Natural killer cell (primary cell): Measurements from ENCODE around the gene SNX18. TPM values are rescaled to one million over a fixed set of nuclear protein-coding genes. Genes with fewer than 3 reads are reported as not detected.

Source experiments
- ATAC-seq, 3 donors: fragments of 150-1000 bp in 2 of 3; fragments of 200-7000 bp in 1 of 3; cut with Tn5 transposase; 1 replicate in 1 of 3; 2 replicates in 2 of 3; pipeline ENCODE4 v1.10.0; 2021; ENCODE audit warnings: mild to moderate bottlenecking in 2 of 3, moderate library complexity in 2 of 3
- DNase-seq, 2 donors: peaks; one replicate each; pipeline versions ENCODE4 v3.0.0 to v3.0.0-alpha.2; 2013 to 2021; ENCODE audit warnings: mixed read lengths in 1 of 2
- H3K27ac ChIP-seq: one replicate; pipeline ENCODE4 v1.5.1; 2013; ENCODE audit warnings: mild to moderate bottlenecking, low read length
- H3K27me3 ChIP-seq: one replicate; pipeline ENCODE4 v1.6.1; 2013; ENCODE audit warnings: low read length; ENCODE audit not compliant: control insufficient read depth, insufficient read depth
- H3K36me3 ChIP-seq: one replicate; pipeline ENCODE4 v1.6.1; 2013; ENCODE audit warnings: low read length; ENCODE audit not compliant: control insufficient read depth, insufficient read depth
- H3K4me1 ChIP-seq: one replicate; pipeline ENCODE4 v1.6.1; 2013; ENCODE audit warnings: low read length; ENCODE audit not compliant: control insufficient read depth, insufficient read depth
- H3K4me3 ChIP-seq: one replicate; pipeline ENCODE4 v1.5.1; 2013; ENCODE audit warnings: low read length
- H3K9me3 ChIP-seq: one replicate; pipeline ENCODE4 v1.6.1; 2013; ENCODE audit warnings: low read length; ENCODE audit not compliant: control insufficient read depth, insufficient read depth
- H3K27ac Mint-ChIP-seq, 2 donors: one replicate each; pipeline ENCODE4 v1.8.0; 2022; ENCODE audit warnings: mild to moderate bottlenecking in 2 of 2, mixed read lengths in 2 of 2, moderate library complexity in 1 of 2
- H3K27me3 Mint-ChIP-seq, 2 donors: one replicate each; pipeline ENCODE4 v1.8.0; 2022; ENCODE audit warnings: low read depth in 2 of 2, mixed read lengths in 2 of 2
- H3K36me3 Mint-ChIP-seq: one replicate; pipeline ENCODE4 v1.8.0; 2022; ENCODE audit warnings: mixed read lengths
- H3K4me1 Mint-ChIP-seq, 2 donors: one replicate each; pipeline ENCODE4 v1.8.0; 2022; ENCODE audit warnings: mixed read lengths in 2 of 2
- H3K4me3 Mint-ChIP-seq: one replicate; pipeline ENCODE4 v1.8.0; 2022; ENCODE audit warnings: mild to moderate bottlenecking, moderate library complexity, mixed read lengths
- H3K9me3 Mint-ChIP-seq, 2 donors: one replicate each; pipeline ENCODE4 v1.8.0; 2022; ENCODE audit warnings: mixed read lengths in 2 of 2
- WGBS: methylation state at CpG from one replicate; pipeline ENCODE4 v1.1.7; 2013; ENCODE audit warnings: missing lambda C conversion rate; ENCODE audit not compliant: insufficient coverage; 5-methylcytosine and 5-hydroxymethylcytosine counted together
- intact Hi-C: fragments of 100-400 bp; cut with micrococcal nuclease; formaldehyde crosslinking; loops from one replicate; pipeline ENCODE4 v1.14.2; 2022
- total RNA-seq, 4 donors: library from RNA; stranded (reverse); fragments of 120-200 nt in 1 of 4; gene quantifications; one replicate each; pipeline versions ENCODE4 v1.2.3 to v1.2.4, GENCODE V29; 2013 to 2022
- TF ChIP-seq, protein P1 (sequence below): fragments of 200-600 bp; IDR thresholded peaks from one replicate; pipeline ENCODE4 v1.8.0; 2022; ENCODE audit warnings: antibody characterized with exemption

Gene SNX18
- total RNA-seq, 3 donors from 2014 or later (not counting 1 experiment from before 2014, with no cell fraction given) = 31.1 to 45.6 (median 40.8) TPM

DNA sequence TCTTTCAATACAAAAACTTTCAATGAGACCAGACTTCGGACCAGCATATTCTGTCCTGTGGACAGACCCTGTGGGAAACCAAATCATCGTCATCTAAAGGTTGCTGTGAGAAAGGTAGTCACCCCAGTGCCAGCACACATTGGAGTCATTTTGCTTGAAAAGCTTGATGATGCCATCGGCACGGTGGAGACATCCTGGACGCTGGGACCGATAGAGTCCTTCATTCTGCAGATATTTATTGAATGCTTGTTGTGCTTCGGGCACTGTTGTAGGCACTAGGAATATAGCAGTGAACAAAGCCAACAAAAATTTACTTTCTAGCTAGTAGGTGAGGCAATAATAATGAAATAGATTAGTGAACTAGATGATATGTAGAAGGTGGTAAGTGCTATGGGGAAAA, 34.9 kb downstream of the SNX18 start:
- H3K4me3 Mint-ChIP-seq = no peak overlapping the region
- TF ChIP-seq, protein P1, sequence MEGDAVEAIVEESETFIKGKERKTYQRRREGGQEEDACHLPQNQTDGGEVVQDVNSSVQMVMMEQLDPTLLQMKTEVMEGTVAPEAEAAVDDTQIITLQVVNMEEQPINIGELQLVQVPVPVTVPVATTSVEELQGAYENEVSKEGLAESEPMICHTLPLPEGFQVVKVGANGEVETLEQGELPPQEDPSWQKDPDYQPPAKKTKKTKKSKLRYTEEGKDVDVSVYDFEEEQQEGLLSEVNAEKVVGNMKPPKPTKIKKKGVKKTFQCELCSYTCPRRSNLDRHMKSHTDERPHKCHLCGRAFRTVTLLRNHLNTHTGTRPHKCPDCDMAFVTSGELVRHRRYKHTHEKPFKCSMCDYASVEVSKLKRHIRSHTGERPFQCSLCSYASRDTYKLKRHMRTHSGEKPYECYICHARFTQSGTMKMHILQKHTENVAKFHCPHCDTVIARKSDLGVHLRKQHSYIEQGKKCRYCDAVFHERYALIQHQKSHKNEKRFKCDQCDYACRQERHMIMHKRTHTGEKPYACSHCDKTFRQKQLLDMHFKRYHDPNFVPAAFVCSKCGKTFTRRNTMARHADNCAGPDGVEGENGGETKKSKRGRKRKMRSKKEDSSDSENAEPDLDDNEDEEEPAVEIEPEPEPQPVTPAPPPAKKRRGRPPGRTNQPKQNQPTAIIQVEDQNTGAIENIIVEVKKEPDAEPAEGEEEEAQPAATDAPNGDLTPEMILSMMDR = no peak
- peak overlapping the region in 1 of 2 donors; percentile 41 for H3K27ac Mint-ChIP-seq
- Histone ChIP-seq H3K4me1 (no peaks in the 10 kb centered on the region), H3K9me3 (no peaks in the 10 kb centered on the region), H3K4me3 (no peak overlapping the region), H3K36me3 (peaks cover 6% of the 10 kb centered on the region), H3K27ac (no peak overlapping the region), H3K27me3 (no peaks in the 10 kb centered on the region)
- H3K36me3 Mint-ChIP-seq = no peaks in the 10 kb centered on the region
- ATAC-seq (no peak), DNase-seq (no peak)
- peaks cover 24 to 30% of the 10 kb centered on the region in 2 donors for H3K4me1 Mint-ChIP-seq
- intact Hi-C loops = no loop called here
- no peaks in the 10 kb centered on the region for H3K27me3 Mint-ChIP-seq
- WGBS = 97% methylated on average over 7 of the region's 7 CpGs
- H3K9me3 Mint-ChIP-seq = no peaks in the 10 kb centered on the region

- no peak overlapping the region for H3K27ac Mint-ChIP-seq
- peaks cover 24 to 29% of the 10 kb centered on the region in 2 donors for H3K4me1 Mint-ChIP-seq
- no peaks in the 10 kb centered on the region for H3K36me3 Mint-ChIP-seq
- H3K9me3 Mint-ChIP-seq = no peaks in the 10 kb centered on the region
- H3K27ac ChIP-seq = no peak overlapping the region
- H3K4me1 ChIP-seq = no peaks in the 10 kb centered on the region
- no peak for DNase-seq
- peaks cover 3% of the 10 kb centered on the region for H3K36me3 ChIP-seq
- TF ChIP-seq, protein P1 = no peak
- WGBS = 94% methylated on average over 4 of the region's 4 CpGs
- no peak overlapping the region for H3K4me3 ChIP-seq
- H3K4me3 Mint-ChIP-seq = no peak overlapping the region
- intact Hi-C loops = no loop called here
- H3K27me3 Mint-ChIP-seq = no peaks in the 10 kb centered on the region
- no peaks in the 10 kb centered on the region for H3K9me3 ChIP-seq
- ATAC-seq = no peak
- H3K27me3 ChIP-seq = no peaks in the 10 kb centered on the region
Measured at GRCh38 chr5:54553659-54554207, 36.2 kb downstream of the SNX18 start.

DNA sequence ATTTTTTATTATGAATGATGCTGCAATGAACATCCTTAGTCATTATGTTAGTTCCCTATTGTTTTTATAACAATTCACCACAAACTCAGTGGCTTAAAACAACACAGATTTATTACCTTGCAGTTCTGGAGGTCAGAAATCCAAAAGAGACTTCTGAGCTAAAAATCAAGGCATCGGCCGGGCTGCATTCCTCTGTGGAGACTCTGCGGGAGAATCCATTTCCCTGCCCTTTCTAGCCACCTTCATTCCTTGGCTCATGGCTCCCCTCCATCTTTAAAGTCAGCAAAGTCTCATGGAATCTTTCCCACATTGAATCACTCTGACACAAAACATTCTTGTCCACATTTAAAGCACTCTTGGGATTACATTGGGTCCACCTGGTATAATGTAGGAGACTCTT, 38.6 kb downstream of the SNX18 start:
- ATAC-seq (no peak), DNase-seq (no peak)
- Histone ChIP-seq H3K4me3 (no peak overlapping the region), H3K36me3 (no peaks in the 10 kb centered on the region), H3K27me3 (no peaks in the 10 kb centered on the region), H3K9me3 (no peaks in the 10 kb centered on the region), H3K27ac (no peak overlapping the region), H3K4me1 (no peaks in the 10 kb centered on the region)
- no peaks in the 10 kb centered on the region for H3K9me3 Mint-ChIP-seq
- H3K27me3 Mint-ChIP-seq = no peaks in the 10 kb centered on the region
- 78% methylated on average over 3 of the region's 3 CpGs for WGBS
- intact Hi-C loops = no loop called here
- H3K4me1 Mint-ChIP-seq = peaks cover 16 to 30% of the 10 kb centered on the region in 2 donors
- TF ChIP-seq, protein P1 = no peak
- no peak overlapping the region for H3K4me3 Mint-ChIP-seq
- no peaks in the 10 kb centered on the region for H3K36me3 Mint-ChIP-seq
- H3K27ac Mint-ChIP-seq = no peak overlapping the region

GRCh38 chr5:54558362-54558761, 40.8 kb downstream of the SNX18 start:
- Histone ChIP-seq H3K4me3 (no peak overlapping the region), H3K4me1 (no peaks in the 10 kb centered on the region), H3K36me3 (no peaks in the 10 kb centered on the region), H3K27me3 (no peaks in the 10 kb centered on the region), H3K27ac (no peak overlapping the region), H3K9me3 (no peaks in the 10 kb centered on the region)
- DNase-seq = no peak
- intact Hi-C loops = no loop called here
- Mint-ChIP-seq H3K27ac (no peak overlapping the region), H3K9me3 (no peaks in the 10 kb centered on the region), H3K4me3 (no peak overlapping the region), H3K36me3 (no peaks in the 10 kb centered on the region), H3K27me3 (no peaks in the 10 kb centered on the region), H3K4me1 (peaks cover 20 to 29% of the 10 kb centered on the region in 2 donors)
- WGBS = 100% methylated on average over 1 of the region's 1 CpG
- TF ChIP-seq, protein P1 = no peak
- ATAC-seq = no peak
